PFSK-1 (cell line): Measurements from ENCODE around the gene CHST15.

Experiments
- FOXP2 ChIP-seq: optimal IDR thresholded peaks from 2 replicates; pipeline ENCODE3; 2011; ENCODE audit warnings: borderline replicate concordance, control low read depth, inconsistent platforms; ENCODE audit not compliant: insufficient read depth; ENCODE audit errors: extremely low read length, extremely low read depth
- POLR2AphosphoS5 ChIP-seq: IDR thresholded peaks from 2 replicates; pipeline ENCODE4 v1.6.1; 2012; ENCODE audit warnings: low read depth, mild to moderate bottlenecking, control low read depth, low read length, moderate library complexity
- REST ChIP-seq, 2 experiments: IDR thresholded peaks; 2 replicates each; pipeline versions ENCODE4 v1.6.1 to v1.8.0; 2011 to 2012; ENCODE audit warnings: low read depth in 2 of 2, low read length in 2 of 2, control low read depth in 1 of 2, inconsistent platforms in 1 of 2, mild to moderate bottlenecking in 1 of 2, moderate library complexity in 1 of 2; ENCODE audit not compliant: insufficient read depth in 1 of 2
- SIN3A ChIP-seq: IDR thresholded peaks from 2 replicates; pipeline ENCODE4 v1.6.1; 2012; ENCODE audit warnings: mild to moderate bottlenecking, low read length, moderate library complexity, borderline replicate concordance; ENCODE audit not compliant: insufficient read depth
- TAF1 ChIP-seq: IDR thresholded peaks from 2 replicates; pipeline ENCODE4 v1.6.1; 2012; ENCODE audit warnings: low read length, control low read depth, borderline replicate concordance; ENCODE audit not compliant: insufficient read depth

The CHST15 gene

DNA sequence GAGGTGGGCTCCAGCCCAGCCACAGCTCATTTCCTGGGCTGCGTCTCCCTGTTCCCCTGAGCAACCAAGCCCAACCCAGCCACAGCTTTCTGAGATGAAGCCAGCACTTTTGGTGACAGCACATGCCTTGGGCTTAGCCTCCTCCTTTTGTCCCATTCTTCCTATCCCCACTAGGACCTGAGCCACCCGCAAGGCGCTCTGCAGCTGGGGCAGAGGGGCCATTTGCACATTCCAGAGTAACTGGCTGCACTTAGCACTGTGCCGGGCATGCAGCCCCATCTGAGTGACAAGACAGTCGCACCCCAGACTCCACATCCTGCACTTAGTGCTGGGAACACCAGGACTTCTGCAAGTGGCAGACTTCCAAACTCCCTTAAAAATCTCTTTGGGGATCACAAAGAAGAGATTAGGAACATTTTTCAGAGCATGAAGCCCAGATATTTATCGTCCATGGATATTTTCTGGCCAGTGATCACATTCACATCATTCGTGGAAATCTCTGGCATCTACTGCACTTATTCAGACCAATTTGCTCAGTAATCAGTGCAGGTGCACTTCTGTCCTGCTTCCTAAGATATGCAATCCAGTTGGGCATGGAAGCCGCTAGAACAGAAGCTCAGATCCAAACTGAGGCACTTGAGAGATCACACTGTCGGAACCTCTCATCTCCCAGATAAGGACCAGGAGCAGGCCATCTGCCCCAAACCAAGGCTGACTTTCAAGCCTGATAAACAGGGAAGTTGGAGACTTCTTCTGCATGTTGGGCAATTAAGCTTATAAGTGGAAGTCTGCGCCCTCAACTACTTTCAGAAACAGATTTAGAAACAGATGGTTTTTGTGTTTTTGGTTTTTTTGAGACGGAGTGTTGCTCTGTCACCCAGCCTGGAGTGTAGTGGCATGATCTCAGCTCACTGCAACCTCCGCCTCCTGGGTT, 26.4 kb downstream of the CHST15 start:
- TF ChIP-seq SIN3A: no peak
- no peak for TF ChIP-seq FOXP2
- TF ChIP-seq REST (IDR thresholded peaks at IDR 0.05; ENCODE audit: insufficient read depth in 1 of 2, low read depth in 2 of 2, low read length in 2 of 2): no peak
- no peak for TF ChIP-seq POLR2AphosphoS5
- TF ChIP-seq TAF1: no peak

DNA sequence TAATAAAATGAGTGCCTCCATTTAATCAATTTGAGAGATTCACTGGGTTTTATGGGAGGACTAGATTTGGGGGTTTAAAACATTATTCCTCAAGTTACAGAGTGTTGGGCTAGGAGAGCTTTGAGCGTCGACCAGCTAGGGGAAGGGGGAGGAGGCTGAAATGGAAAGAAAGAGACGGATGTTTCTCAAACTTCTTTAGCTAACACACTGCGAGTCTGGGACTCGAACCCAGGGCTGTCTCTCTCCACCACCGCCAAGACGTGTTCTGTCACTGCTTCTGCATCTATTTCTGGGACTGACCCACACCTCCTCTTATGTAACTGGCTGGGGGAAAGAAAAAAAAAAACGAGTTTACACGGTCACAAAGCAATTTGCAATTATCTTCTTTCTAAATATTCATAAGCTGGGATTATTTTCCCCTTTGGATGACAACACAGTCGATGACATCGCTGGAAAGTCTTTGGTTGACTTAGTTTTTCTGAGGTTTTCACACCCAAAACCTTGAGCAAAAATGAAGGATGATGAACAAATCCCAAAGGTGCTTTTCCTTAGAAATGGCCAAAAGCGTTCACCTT, 27.2 kb downstream of the CHST15 start:
- TF ChIP-seq TAF1 (no peak), SIN3A (no peak)

- TF ChIP-seq FOXP2 (no peak), REST (IDR thresholded peaks at IDR 0.05; ENCODE audit: insufficient read depth in 1 of 2, low read depth in 2 of 2, low read length in 2 of 2) (no peak), POLR2AphosphoS5 (no peak), TAF1 (no peak), SIN3A (no peak)
Observed at GRCh38 chr10:124065382-124066125, 27.8 kb downstream of the CHST15 start.

DNA sequence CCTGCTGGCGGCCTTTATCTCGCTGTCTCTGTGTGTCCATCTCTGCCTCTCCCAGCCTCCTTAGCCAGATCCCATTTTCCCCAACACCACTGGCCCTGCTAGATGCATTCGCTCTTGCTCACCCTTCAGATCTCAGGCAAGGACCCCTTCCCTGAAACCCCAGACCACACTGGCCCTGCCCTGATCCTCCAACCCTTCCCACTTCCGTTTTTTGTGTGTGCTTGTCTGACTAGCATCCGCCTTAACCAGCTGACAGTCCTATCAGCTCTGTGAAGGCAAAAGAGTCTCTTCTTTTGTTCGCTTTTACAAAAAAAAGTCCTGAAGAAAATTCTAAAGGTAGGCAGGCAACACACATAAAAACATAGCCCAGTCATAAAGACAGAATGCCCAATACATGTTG, 28.7 kb downstream of the CHST15 start:
- TF ChIP-seq SIN3A (no peak), FOXP2 (no peak), TAF1 (no peak), POLR2AphosphoS5 (no peak), REST (IDR thresholded peaks at IDR 0.05; ENCODE audit: insufficient read depth in 1 of 2, low read depth in 2 of 2, low read length in 2 of 2) (no peak)
